ENCODE measurements around the gene ABCB1.
A peak's percentile ranks its signal among the peaks of the same experiment; 100 is the strongest.

DNA sequence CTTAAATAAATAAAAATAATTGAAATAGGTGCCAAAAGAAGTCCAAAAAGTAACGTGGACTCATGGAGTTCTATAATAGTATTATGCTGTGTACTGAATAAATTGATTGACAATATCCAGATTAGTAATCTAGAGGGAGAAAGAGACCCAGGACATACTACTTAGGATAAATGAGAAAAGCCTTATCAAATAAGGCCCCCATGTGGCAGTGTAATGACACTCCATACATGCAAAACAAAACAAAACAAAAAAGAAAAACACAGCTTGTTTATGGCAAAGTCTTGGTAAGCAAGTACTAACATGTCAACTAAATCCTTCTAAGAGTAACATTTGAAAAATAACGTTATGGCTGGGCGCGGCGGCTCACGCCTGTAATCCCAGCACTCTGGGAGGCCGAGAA is 23.9 kb upstream of the ABCB1 start:
- no peak for TF ChIP-seq POLR2A (IDR thresholded peaks at IDR 0.05)
- TF ChIP-seq, protein P1, sequence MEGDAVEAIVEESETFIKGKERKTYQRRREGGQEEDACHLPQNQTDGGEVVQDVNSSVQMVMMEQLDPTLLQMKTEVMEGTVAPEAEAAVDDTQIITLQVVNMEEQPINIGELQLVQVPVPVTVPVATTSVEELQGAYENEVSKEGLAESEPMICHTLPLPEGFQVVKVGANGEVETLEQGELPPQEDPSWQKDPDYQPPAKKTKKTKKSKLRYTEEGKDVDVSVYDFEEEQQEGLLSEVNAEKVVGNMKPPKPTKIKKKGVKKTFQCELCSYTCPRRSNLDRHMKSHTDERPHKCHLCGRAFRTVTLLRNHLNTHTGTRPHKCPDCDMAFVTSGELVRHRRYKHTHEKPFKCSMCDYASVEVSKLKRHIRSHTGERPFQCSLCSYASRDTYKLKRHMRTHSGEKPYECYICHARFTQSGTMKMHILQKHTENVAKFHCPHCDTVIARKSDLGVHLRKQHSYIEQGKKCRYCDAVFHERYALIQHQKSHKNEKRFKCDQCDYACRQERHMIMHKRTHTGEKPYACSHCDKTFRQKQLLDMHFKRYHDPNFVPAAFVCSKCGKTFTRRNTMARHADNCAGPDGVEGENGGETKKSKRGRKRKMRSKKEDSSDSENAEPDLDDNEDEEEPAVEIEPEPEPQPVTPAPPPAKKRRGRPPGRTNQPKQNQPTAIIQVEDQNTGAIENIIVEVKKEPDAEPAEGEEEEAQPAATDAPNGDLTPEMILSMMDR (IDR thresholded peaks at IDR 0.05), result peak; percentile 35 to 48 (median 38)
